ENCODE data around the gene VTA1. TPM values are rescaled to one million over a fixed set of nuclear protein-coding genes. Genes with fewer than 3 reads are reported as not detected.

The VTA1 gene
- total RNA-seq, 1 experiment from 2014 or later = 72.1 TPM

DNA sequence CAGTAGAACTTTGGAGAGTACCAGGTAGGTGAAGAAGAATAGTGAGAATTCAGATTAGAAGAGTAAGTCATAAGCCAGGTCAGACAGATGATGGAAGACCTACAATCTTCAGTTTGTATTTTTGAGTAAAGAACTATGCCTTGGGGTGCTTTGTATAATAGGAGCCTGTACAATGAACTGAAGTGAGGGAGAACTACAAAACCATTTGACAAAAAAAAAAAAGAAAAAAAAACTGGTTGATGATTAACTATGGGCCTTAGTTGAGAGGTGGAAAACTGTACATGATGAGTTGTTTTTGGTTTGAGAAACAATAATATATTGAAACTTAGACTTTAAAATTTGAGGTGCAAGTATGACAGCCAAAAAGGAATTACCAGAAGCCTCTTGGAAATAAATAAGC is 25.7 kb downstream of the VTA1 start:
- H3K27me3 ChIP-seq (ENCODE audit: control insufficient read depth, insufficient read depth, low read length) = no peaks in the 10 kb centered on the region
- intact Hi-C loops (cut with micrococcal nuclease; ENCODE audit: unreplicated experiment) = no loop called here
- ChIA-PET POLR2A (interaction anchor here (0.6 kb wide), 1 partner anchor 265 kb away, joined by 5 read pairs; no protein-coding TSS in a partner anchor), CTCF (no interaction called here)
- BruUV-seq (replicated peaks) = no TSS peak
- no peak overlapping the region for H3K27ac ChIP-seq (ENCODE audit: low read length)
- no peaks in the 10 kb centered on the region for H3K4me1 ChIP-seq (ENCODE audit: control insufficient read depth, insufficient read depth, low read length)
- TF ChIP-seq, protein P1, sequence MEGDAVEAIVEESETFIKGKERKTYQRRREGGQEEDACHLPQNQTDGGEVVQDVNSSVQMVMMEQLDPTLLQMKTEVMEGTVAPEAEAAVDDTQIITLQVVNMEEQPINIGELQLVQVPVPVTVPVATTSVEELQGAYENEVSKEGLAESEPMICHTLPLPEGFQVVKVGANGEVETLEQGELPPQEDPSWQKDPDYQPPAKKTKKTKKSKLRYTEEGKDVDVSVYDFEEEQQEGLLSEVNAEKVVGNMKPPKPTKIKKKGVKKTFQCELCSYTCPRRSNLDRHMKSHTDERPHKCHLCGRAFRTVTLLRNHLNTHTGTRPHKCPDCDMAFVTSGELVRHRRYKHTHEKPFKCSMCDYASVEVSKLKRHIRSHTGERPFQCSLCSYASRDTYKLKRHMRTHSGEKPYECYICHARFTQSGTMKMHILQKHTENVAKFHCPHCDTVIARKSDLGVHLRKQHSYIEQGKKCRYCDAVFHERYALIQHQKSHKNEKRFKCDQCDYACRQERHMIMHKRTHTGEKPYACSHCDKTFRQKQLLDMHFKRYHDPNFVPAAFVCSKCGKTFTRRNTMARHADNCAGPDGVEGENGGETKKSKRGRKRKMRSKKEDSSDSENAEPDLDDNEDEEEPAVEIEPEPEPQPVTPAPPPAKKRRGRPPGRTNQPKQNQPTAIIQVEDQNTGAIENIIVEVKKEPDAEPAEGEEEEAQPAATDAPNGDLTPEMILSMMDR (IDR thresholded peaks at IDR 0.05) = no peak
- no peak for TF ChIP-seq TCF7L2 (IDR thresholded peaks at IDR 0.05; ENCODE audit: low read depth, low read length)
- no peak for TF ChIP-seq SIN3A (IDR thresholded peaks at IDR 0.05; ENCODE audit: borderline replicate concordance, insufficient read depth, low read depth, low read length)
- TF ChIP-seq POLR2AphosphoS5 (IDR thresholded peaks at IDR 0.05; ENCODE audit: low read depth, low read length) = no peak
- TF ChIP-seq, protein P2, sequence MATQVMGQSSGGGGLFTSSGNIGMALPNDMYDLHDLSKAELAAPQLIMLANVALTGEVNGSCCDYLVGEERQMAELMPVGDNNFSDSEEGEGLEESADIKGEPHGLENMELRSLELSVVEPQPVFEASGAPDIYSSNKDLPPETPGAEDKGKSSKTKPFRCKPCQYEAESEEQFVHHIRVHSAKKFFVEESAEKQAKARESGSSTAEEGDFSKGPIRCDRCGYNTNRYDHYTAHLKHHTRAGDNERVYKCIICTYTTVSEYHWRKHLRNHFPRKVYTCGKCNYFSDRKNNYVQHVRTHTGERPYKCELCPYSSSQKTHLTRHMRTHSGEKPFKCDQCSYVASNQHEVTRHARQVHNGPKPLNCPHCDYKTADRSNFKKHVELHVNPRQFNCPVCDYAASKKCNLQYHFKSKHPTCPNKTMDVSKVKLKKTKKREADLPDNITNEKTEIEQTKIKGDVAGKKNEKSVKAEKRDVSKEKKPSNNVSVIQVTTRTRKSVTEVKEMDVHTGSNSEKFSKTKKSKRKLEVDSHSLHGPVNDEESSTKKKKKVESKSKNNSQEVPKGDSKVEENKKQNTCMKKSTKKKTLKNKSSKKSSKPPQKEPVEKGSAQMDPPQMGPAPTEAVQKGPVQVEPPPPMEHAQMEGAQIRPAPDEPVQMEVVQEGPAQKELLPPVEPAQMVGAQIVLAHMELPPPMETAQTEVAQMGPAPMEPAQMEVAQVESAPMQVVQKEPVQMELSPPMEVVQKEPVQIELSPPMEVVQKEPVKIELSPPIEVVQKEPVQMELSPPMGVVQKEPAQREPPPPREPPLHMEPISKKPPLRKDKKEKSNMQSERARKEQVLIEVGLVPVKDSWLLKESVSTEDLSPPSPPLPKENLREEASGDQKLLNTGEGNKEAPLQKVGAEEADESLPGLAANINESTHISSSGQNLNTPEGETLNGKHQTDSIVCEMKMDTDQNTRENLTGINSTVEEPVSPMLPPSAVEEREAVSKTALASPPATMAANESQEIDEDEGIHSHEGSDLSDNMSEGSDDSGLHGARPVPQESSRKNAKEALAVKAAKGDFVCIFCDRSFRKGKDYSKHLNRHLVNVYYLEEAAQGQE (IDR thresholded peaks at IDR 0.05; ENCODE audit: insufficient read depth in 1 of 2, low read depth in 2 of 2, low read length in 1 of 2) = no peak
- no peaks in the 10 kb centered on the region for H3K9me3 ChIP-seq (ENCODE audit: control insufficient read depth, insufficient read depth, low read depth, low read length)
- no peak overlapping the region for H3K4me3 ChIP-seq (ENCODE audit: low read depth in 2 of 2, low read length in 2 of 2)
- ATAC-seq (no peak), DNase-seq (ENCODE audit: low read depth, low spot score) (no peak)
- in situ Hi-C loops (cut with HindIII; ENCODE audit: low pct_unique_long_range_greater_than_20kb, low sequenced_read_pairs) = no loop called here
- H3K36me3 ChIP-seq (ENCODE audit: control insufficient read depth, insufficient read depth, low read length) = peaks cover 43% of the 10 kb centered on the region

DNA sequence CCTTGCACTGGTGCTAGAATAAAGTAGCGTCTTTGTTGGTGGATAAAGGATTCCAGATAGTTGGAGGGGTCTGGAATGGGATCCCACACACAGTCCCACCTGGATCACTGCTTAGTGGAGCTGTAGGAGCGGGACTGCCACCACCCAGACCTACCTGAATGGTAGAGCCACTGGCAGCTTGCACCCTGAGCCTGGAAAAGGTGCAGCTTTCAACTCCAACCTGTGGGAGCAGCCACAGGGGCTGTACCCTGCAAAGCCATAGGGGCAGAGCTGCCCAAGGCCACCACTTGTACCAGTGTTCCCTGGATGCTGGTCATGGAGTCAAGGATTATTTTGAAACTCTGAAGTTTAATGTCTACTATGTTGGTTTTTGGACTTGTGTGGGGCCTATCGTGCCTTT is 26.9 kb downstream of the VTA1 start:
- Histone ChIP-seq H3K4me1 (ENCODE audit: control insufficient read depth, insufficient read depth, low read length) (no peaks in the 10 kb centered on the region), H3K27me3 (ENCODE audit: control insufficient read depth, insufficient read depth, low read length) (no peaks in the 10 kb centered on the region), H3K27ac (ENCODE audit: low read length) (no peak overlapping the region), H3K36me3 (ENCODE audit: control insufficient read depth, insufficient read depth, low read length) (peaks cover 41% of the 10 kb centered on the region), H3K9me3 (ENCODE audit: control insufficient read depth, insufficient read depth, low read depth, low read length) (no peaks in the 10 kb centered on the region), H3K4me3 (ENCODE audit: low read depth in 2 of 2, low read length in 2 of 2) (no peak overlapping the region)
- ChIA-PET POLR2A (no interaction called here), CTCF (no interaction called here)
- no TSS peak for BruUV-seq (replicated peaks)
- DNase-seq (ENCODE audit: low read depth, low spot score) = no peak
- no peak for ATAC-seq
- intact Hi-C loops (cut with micrococcal nuclease; ENCODE audit: unreplicated experiment) = no loop called here
- in situ Hi-C loops (cut with HindIII; ENCODE audit: low pct_unique_long_range_greater_than_20kb, low sequenced_read_pairs) = no loop called here
- TF ChIP-seq, protein P2 (IDR thresholded peaks at IDR 0.05; ENCODE audit: insufficient read depth in 1 of 2, low read depth in 2 of 2, low read length in 1 of 2) = no peak
- TF ChIP-seq TCF7L2 (IDR thresholded peaks at IDR 0.05; ENCODE audit: low read depth, low read length) (no peak), POLR2AphosphoS5 (IDR thresholded peaks at IDR 0.05; ENCODE audit: low read depth, low read length) (no peak), SIN3A (IDR thresholded peaks at IDR 0.05; ENCODE audit: borderline replicate concordance, insufficient read depth, low read depth, low read length) (no peak)
- TF ChIP-seq, protein P1 (IDR thresholded peaks at IDR 0.05) = no peak
